PC-9 (cell line): ENCODE results near the gene CLEC16A. TPM values are rescaled to one million over a fixed set of nuclear protein-coding genes. Genes with fewer than 3 reads are reported as not detected.

Experiments used
- BruUV-seq: library from RNA; stranded (reverse); fragments of 400-500 nt; replicated peaks from 2 replicates; lab custom pipeline; 2021; lab: Mats Ljungman, UMichigan
- CTCF ChIA-PET: fragments of 300-600 bp; sonication (Branson Sonifier 250); formaldehyde crosslinking; loops from one replicate; lab custom pipeline; 2022; ENCODE audit warnings: antibody characterized with exemption; lab: Charles Lee
- POLR2A ChIA-PET: fragments of 300-600 bp; sonication (Branson Sonifier 250); formaldehyde crosslinking; loops from one replicate; lab custom pipeline; 2022; ENCODE audit warnings: antibody characterized with exemption; ENCODE audit not compliant: unreplicated experiment; lab: Charles Lee
- DNase-seq, 2 experiments: peaks; one replicate each; pipeline versions ENCODE4 v3.0.0 to v3.0.0-alpha.2; 2015 to 2022; ENCODE audit warnings: mixed read lengths in 1 of 2
- H2AFZ ChIP-seq: fragments of 200-600 bp; sonication (generic); 2 replicates; pipeline ENCODE4 v1.8.1; 2017; ENCODE audit warnings: antibody characterized with exemption
- H3F3A ChIP-seq: fragments of 200-600 bp; sonication (generic); 2 replicates; pipeline ENCODE4 v1.8.1; 2017; ENCODE audit warnings: antibody characterized with exemption, mild to moderate bottlenecking, low read depth; ENCODE audit not compliant: insufficient read depth
- H3K27ac ChIP-seq: fragments of 200-600 bp; sonication (generic); 2 replicates; pipeline ENCODE4 v1.6.1; 2016; ENCODE audit warnings: mixed run types
- H3K27me3 ChIP-seq: fragments of 200-600 bp; sonication (generic); 2 replicates; pipeline ENCODE4 v1.6.1; 2016; ENCODE audit warnings: low read depth, mixed run types; ENCODE audit not compliant: insufficient read depth
- H3K36me3 ChIP-seq: fragments of 200-600 bp; sonication (generic); 2 replicates; pipeline ENCODE4 v1.6.1; 2016; ENCODE audit warnings: low read depth, mixed run types
- H3K4me1 ChIP-seq: fragments of 200-600 bp; sonication (generic); replicated peaks from 2 replicates; pipeline ENCODE4 v1.6.1; 2016; ENCODE audit warnings: mixed run types; ENCODE audit not compliant: insufficient read depth
- H3K4me2 ChIP-seq: fragments of 200-600 bp; sonication (generic); 2 replicates; pipeline ENCODE4 v1.6.1; 2017; ENCODE audit warnings: mixed run types
- H3K4me3 ChIP-seq: fragments of 200-600 bp; sonication (generic); 2 replicates; pipeline ENCODE4 v1.6.1; 2016; ENCODE audit warnings: mixed run types
- H3K79me2 ChIP-seq: fragments of 200-600 bp; sonication (generic); 2 replicates; pipeline ENCODE4 v1.6.1; 2017; ENCODE audit warnings: low read depth, mixed run types
- H3K9me2 ChIP-seq: fragments of 200-600 bp; sonication (generic); 2 replicates; pipeline ENCODE4 v1.8.1; 2017; ENCODE audit warnings: mild to moderate bottlenecking; ENCODE audit not compliant: insufficient read depth
- H3K9me3 ChIP-seq: fragments of 200-600 bp; sonication (generic); 2 replicates; pipeline ENCODE4 v1.8.1; 2016; ENCODE audit warnings: low read depth; ENCODE audit not compliant: insufficient read depth
- H4K20me1 ChIP-seq: fragments of 200-600 bp; sonication (generic); 2 replicates; pipeline ENCODE4 v1.8.1; 2017; ENCODE audit not compliant: insufficient read depth
- CTCF ChIP-seq: fragments of 200-600 bp; sonication (generic); conservative IDR thresholded peaks from 2 replicates; pipeline ENCODE4 v1.6.1; 2017; ENCODE audit warnings: mixed run types, antibody characterized with exemption, mild to moderate bottlenecking, moderate library complexity
- EZH2 ChIP-seq: fragments of 200-600 bp; sonication (generic); IDR thresholded peaks from 2 replicates; pipeline ENCODE4 v1.8.0; 2017; ENCODE audit warnings: antibody characterized with exemption, low read depth
- intact Hi-C: fragments of 100-400 bp; cut with micrococcal nuclease; formaldehyde crosslinking; loops from one replicate; pipeline ENCODE4 v1.10.0; 2022; ENCODE audit not compliant: unreplicated experiment
- total RNA-seq: library from RNA; stranded (reverse); gene quantifications from 2 replicates; pipeline ENCODE4 v1.2.3, GENCODE V29; 2021

The CLEC16A gene
- total RNA-seq, 1 experiment from 2014 or later, result 34.9 TPM

- H4K20me1 ChIP-seq, result no peaks in the 10 kb centered on the region
- H3K4me3 ChIP-seq, result no peak overlapping the region
- no peaks in the 10 kb centered on the region for H3K36me3 ChIP-seq
- intact Hi-C loops, result loop anchor here (10.0 kb wide), 1 partner anchor 196 kb away; the partner anchor contains the start of gene SOCS1
- H3K79me2 ChIP-seq, result no peaks in the 10 kb centered on the region
- no TSS peak for BruUV-seq
- TF ChIP-seq CTCF (no peak), EZH2 (no peak)
- no peaks in the 10 kb centered on the region for H3K9me2 ChIP-seq
- peak in 1 of 2 experiments; percentile 12 for DNase-seq
- no peak overlapping the region for H3K4me2 ChIP-seq
- no peak overlapping the region for H3K27ac ChIP-seq
- H2AFZ ChIP-seq, result no peak overlapping the region
- H3K4me1 ChIP-seq, result 0 out of 2 replicates have a peak, but pooled peaks cover 11% of the 10 kb centered on the region
- no peaks in the 10 kb centered on the region for H3K27me3 ChIP-seq
- POLR2A ChIA-PET, result interaction anchor here (0.6 to 0.7 kb wide), 2 partner anchors 20 to 582 kb away, joined by 3 to 7 read pairs; no protein-coding TSS in a partner anchor
- H3K9me3 ChIP-seq, result no peaks in the 10 kb centered on the region
- CTCF ChIA-PET, result interaction anchor here (0.6 kb wide), 1 partner anchor 36 kb away, joined by 7 read pairs; no protein-coding TSS in a partner anchor
- H3F3A ChIP-seq, result no peaks in the 10 kb centered on the region
Measured at GRCh38 chr16:11058832-11059231, 114.5 kb downstream of the CLEC16A start.

GRCh38 chr16:11059588-11059987, 115.2 kb downstream of the CLEC16A start:
- Histone ChIP-seq H3F3A (no peaks in the 10 kb centered on the region), H3K4me1 (0 out of 2 replicates have a peak, but pooled peaks cover 11% of the 10 kb centered on the region), H2AFZ (no peak overlapping the region), H3K9me3 (no peaks in the 10 kb centered on the region), H4K20me1 (no peaks in the 10 kb centered on the region), H3K9me2 (no peaks in the 10 kb centered on the region), H3K79me2 (no peaks in the 10 kb centered on the region), H3K27me3 (no peaks in the 10 kb centered on the region), H3K36me3 (no peaks in the 10 kb centered on the region; the same call in 1 of the 2 replicates), H3K4me3 (no peak overlapping the region), H3K4me2 (no peak overlapping the region), H3K27ac (no peak overlapping the region)
- ChIA-PET POLR2A (no interaction called here), CTCF (no interaction called here)
- no peak for TF ChIP-seq EZH2
- intact Hi-C loops, result loop anchor here (10.0 kb wide), 1 partner anchor 195 kb away; the partner anchor contains the start of gene SOCS1
- BruUV-seq, result no TSS peak
- no peak for DNase-seq

- 0 out of 2 replicates have a peak, but pooled peaks cover 11% of the 10 kb centered on the region for H3K4me1 ChIP-seq
- no peak for TF ChIP-seq EZH2
- no peak for TF ChIP-seq CTCF
- no peaks in the 10 kb centered on the region for H3K9me3 ChIP-seq
- no peaks in the 10 kb centered on the region for H3K79me2 ChIP-seq
- no peaks in the 10 kb centered on the region for H3K9me2 ChIP-seq
- H2AFZ ChIP-seq, result no peak overlapping the region
- H3K27me3 ChIP-seq, result no peaks in the 10 kb centered on the region
- H3K4me3 ChIP-seq, result no peak overlapping the region
- no TSS peak for BruUV-seq
- H3K36me3 ChIP-seq, result no peaks in the 10 kb centered on the region; the same call in 1 of the 2 replicates
- POLR2A ChIA-PET, result no interaction called here
- no peak overlapping the region for H3K4me2 ChIP-seq
- H4K20me1 ChIP-seq, result no peaks in the 10 kb centered on the region
- H3K27ac ChIP-seq, result no peak overlapping the region
- no peaks in the 10 kb centered on the region for H3F3A ChIP-seq
- no peak for DNase-seq
- intact Hi-C loops, result no loop called here
- CTCF ChIA-PET, result no interaction called here
Measured at GRCh38 chr16:11060364-11060763, 116.0 kb downstream of the CLEC16A start.
